ENCODE measurements around the gene CST11. TPM values are rescaled to one million over a fixed set of nuclear protein-coding genes. Genes with fewer than 3 reads are reported as not detected.

Gene CST11
- total RNA-seq, 1 donor from 2014 or later, result not detected

GRCh38 chr20:23413862-23414422 lies 38.7 kb downstream of the CST11 start:
- Mint-ChIP-seq H3K27me3 (no peaks in the 10 kb centered on the region), H3K4me3 (no peak overlapping the region), H3K9me3 (no peaks in the 10 kb centered on the region), H3K36me3 (peaks cover 4% of the 10 kb centered on the region), H3K4me1 (ENCODE audit: unreplicated experiment) (peaks cover 20% of the 10 kb centered on the region), H3K27ac (no peak overlapping the region)
- TF ChIP-seq, protein P1, sequence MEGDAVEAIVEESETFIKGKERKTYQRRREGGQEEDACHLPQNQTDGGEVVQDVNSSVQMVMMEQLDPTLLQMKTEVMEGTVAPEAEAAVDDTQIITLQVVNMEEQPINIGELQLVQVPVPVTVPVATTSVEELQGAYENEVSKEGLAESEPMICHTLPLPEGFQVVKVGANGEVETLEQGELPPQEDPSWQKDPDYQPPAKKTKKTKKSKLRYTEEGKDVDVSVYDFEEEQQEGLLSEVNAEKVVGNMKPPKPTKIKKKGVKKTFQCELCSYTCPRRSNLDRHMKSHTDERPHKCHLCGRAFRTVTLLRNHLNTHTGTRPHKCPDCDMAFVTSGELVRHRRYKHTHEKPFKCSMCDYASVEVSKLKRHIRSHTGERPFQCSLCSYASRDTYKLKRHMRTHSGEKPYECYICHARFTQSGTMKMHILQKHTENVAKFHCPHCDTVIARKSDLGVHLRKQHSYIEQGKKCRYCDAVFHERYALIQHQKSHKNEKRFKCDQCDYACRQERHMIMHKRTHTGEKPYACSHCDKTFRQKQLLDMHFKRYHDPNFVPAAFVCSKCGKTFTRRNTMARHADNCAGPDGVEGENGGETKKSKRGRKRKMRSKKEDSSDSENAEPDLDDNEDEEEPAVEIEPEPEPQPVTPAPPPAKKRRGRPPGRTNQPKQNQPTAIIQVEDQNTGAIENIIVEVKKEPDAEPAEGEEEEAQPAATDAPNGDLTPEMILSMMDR (conservative IDR thresholded peaks at IDR 0.05), result no peak
- no peak for DNase-seq (ENCODE audit: extremely low spot score, unreplicated experiment)

DNA sequence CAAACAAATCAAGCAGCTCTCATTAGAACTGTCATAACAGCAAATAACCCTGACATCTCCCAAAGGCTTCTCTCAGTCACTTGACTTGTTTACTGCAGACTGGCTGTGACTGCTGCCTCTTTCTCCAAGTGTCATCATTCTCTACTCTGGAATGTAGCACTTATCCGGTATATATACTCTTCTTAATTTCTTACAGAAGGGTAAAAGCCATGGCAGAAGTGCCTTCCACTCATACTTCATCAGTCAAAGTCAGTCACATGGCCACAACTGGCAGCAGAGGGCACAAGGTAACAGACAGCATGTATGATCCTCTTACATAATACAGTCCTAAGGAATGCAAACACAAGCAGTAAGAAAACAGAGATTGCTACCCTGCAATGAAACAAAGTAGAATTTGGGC lies 40.6 kb downstream of the CST11 start:
- H3K4me3 Mint-ChIP-seq, result no peak overlapping the region
- peaks cover 24% of the 10 kb centered on the region for H3K4me1 Mint-ChIP-seq (ENCODE audit: unreplicated experiment)
- no peaks in the 10 kb centered on the region for H3K9me3 Mint-ChIP-seq
- no peak overlapping the region for H3K27ac Mint-ChIP-seq
- peaks cover 4% of the 10 kb centered on the region for H3K36me3 Mint-ChIP-seq
- TF ChIP-seq, protein P1 (conservative IDR thresholded peaks at IDR 0.05), result no peak
- no peak for DNase-seq (ENCODE audit: extremely low spot score, unreplicated experiment)
- no peaks in the 10 kb centered on the region for H3K27me3 Mint-ChIP-seq

DNA sequence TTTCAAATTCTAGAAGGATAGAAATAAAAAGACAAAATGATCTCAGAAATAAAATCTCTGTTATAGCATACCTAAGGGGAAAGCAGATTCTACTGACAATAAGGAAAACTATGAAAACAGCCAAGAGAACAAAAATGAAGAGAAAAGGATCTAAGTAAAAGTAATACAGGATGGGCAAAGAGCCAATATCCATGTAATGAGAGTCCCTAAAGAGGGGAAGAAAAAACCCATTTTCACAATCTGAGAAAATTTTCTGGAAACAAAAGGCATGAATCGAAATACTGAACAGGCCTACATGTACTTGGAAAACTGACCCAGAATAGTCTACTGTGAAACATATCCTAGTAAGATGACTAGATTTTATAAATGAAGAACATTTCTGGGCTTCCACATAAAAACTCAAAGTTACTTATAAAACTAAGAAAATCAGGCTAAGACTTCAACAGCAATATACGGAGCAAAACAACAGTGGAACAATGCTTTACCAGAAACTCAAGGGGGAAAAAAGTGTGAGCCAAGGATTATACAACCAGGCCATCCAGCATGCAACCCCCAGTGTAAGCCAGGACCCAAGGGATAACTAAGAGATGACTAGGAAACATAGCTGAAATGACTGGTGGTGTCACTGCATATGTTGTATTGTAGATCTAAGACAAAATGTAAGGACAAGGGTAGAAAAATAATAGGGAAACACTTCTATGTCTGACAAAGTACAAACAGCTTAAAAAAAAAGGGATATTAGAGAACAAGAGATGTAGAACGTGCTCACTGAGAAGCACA lies 41.6 kb downstream of the CST11 start:
- TF ChIP-seq, protein P1 (conservative IDR thresholded peaks at IDR 0.05), result no peak
- Mint-ChIP-seq H3K27me3 (no peaks in the 10 kb centered on the region), H3K4me1 (ENCODE audit: unreplicated experiment) (peaks cover 24% of the 10 kb centered on the region), H3K36me3 (peaks cover 3% of the 10 kb centered on the region), H3K9me3 (no peaks in the 10 kb centered on the region), H3K4me3 (no peak overlapping the region), H3K27ac (no peak overlapping the region)
- DNase-seq (ENCODE audit: extremely low spot score, unreplicated experiment), result no peak

DNA sequence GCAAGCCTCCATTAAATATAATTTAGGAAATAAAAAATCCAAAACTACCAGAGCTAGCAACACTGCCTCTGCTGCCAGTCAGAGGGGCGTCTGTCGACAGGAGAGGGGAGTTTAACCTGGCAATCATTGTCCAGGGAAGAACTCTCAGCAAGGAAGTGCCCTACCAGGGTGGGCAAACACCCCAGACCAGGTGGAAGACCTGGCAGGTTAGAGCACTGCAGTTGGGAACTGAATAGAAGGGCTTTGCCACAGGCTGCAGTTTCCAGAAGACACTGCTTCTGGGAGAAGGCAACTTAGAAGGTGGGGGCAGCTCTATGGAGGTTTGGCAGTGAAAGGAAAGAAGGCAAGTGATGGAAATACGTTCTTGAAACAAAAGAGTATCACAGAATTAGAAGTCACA lies 42.9 kb downstream of the CST11 start:
- H3K9me3 Mint-ChIP-seq, result no peaks in the 10 kb centered on the region
- TF ChIP-seq, protein P1 (conservative IDR thresholded peaks at IDR 0.05), result no peak
- H3K36me3 Mint-ChIP-seq, result no peaks in the 10 kb centered on the region
- H3K27me3 Mint-ChIP-seq, result no peaks in the 10 kb centered on the region
- H3K27ac Mint-ChIP-seq, result no peak overlapping the region
- DNase-seq (ENCODE audit: extremely low spot score, unreplicated experiment), result no peak
- H3K4me1 Mint-ChIP-seq (ENCODE audit: unreplicated experiment), result peaks cover 19% of the 10 kb centered on the region
- no peak overlapping the region for H3K4me3 Mint-ChIP-seq

DNA sequence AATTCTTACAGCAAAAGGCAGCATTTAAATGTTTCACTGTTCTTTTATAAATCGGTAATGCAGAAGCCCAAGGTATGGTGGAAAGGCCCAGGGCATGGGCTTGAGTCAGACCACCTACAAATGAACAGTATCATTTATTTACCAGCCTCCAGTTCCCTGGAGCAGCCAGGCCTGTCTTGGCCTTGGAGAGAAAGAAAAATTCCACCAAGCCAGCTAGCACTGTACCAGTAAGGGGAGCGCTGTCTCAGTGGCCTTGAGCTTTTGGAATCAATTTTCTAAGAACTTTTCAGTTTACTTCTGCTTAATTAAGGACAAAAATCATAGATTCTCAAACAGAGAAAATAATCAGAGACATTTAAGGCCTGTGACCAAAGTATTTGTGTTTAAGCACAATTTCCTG lies 43.7 kb downstream of the CST11 start:
- TF ChIP-seq, protein P1 (conservative IDR thresholded peaks at IDR 0.05), result no peak
- Mint-ChIP-seq H3K36me3 (no peaks in the 10 kb centered on the region), H3K27ac (no peak overlapping the region), H3K27me3 (no peaks in the 10 kb centered on the region), H3K4me3 (no peak overlapping the region), H3K9me3 (no peaks in the 10 kb centered on the region), H3K4me1 (ENCODE audit: unreplicated experiment) (peaks cover 19% of the 10 kb centered on the region)
- no peak for DNase-seq (ENCODE audit: extremely low spot score, unreplicated experiment)

Data from type B pancreatic cell (in vitro differentiated cells).